H9 (cell line): Measurements from ENCODE around the gene ATG4D. TPM values are rescaled to one million over a fixed set of nuclear protein-coding genes. Genes with fewer than 3 reads are reported as not detected.

Experiments
- DNase-seq: peaks from one replicate; pipeline ENCODE4 v3.0.0-alpha.2; 2017
- H2AFZ ChIP-seq: one replicate; pipeline ENCODE4 v1.6.1; 2013; ENCODE audit warnings: mild to moderate bottlenecking, low read length, control low read depth, moderate library complexity
- H2AK5ac ChIP-seq: 2 replicates; pipeline ENCODE4 v1.6.1; 2013; ENCODE audit warnings: low read length, control low read depth, mixed read lengths; ENCODE audit not compliant: insufficient read length
- H2BK120ac ChIP-seq: one replicate; pipeline ENCODE4 v1.6.1; 2013; ENCODE audit warnings: low read depth, mild to moderate bottlenecking, low read length, control low read depth, inconsistent platforms; ENCODE audit not compliant: poor library complexity, severe bottlenecking
- H2BK12ac ChIP-seq: 2 replicates; pipeline ENCODE4 v1.6.1; 2013; ENCODE audit warnings: low read length, control low read depth, mixed read lengths, low read depth; ENCODE audit not compliant: insufficient read length
- H2BK15ac ChIP-seq: 2 replicates; pipeline ENCODE4 v1.6.1; 2013; ENCODE audit warnings: low read depth, low read length, control low read depth
- H2BK20ac ChIP-seq: one replicate; pipeline ENCODE4 v1.6.1; 2013; ENCODE audit warnings: low read depth, mild to moderate bottlenecking, low read length, control low read depth, inconsistent platforms; ENCODE audit not compliant: poor library complexity, severe bottlenecking
- H2BK5ac ChIP-seq: 2 replicates; pipeline ENCODE4 v1.6.1; 2013; ENCODE audit warnings: low read length, control low read depth, mixed read lengths; ENCODE audit not compliant: insufficient read length
- H3K14ac ChIP-seq: 2 replicates; pipeline ENCODE4 v1.6.1; 2013; ENCODE audit warnings: low read length, control low read depth; ENCODE audit not compliant: insufficient read depth
- H3K18ac ChIP-seq: 2 replicates; pipeline ENCODE4 v1.6.1; 2013; ENCODE audit warnings: low read depth, mild to moderate bottlenecking, mixed read lengths, low read length, control low read depth; ENCODE audit not compliant: insufficient read length
- H3K23ac ChIP-seq: 2 replicates; pipeline ENCODE4 v1.6.1; 2013; ENCODE audit warnings: low read length, control low read depth, mixed read lengths, low read depth; ENCODE audit not compliant: insufficient read length
- H3K23me2 ChIP-seq: 2 replicates; pipeline ENCODE4 v1.6.1; 2013; ENCODE audit warnings: low read depth, mild to moderate bottlenecking, mixed read lengths, low read length, control low read depth; ENCODE audit not compliant: insufficient read length, poor library complexity, severe bottlenecking
- H3K27ac ChIP-seq: 2 replicates; pipeline ENCODE4 v1.5.1; 2013; ENCODE audit warnings: low read length, control low read depth, mixed read lengths, low read depth; ENCODE audit not compliant: insufficient read length
- H3K27me3 ChIP-seq: 2 replicates; pipeline ENCODE4 v1.6.1; 2013; ENCODE audit warnings: low read length, control low read depth, inconsistent platforms; ENCODE audit not compliant: insufficient read depth
- H3K4ac ChIP-seq: 2 replicates; pipeline ENCODE4 v1.6.1; 2013; ENCODE audit warnings: low read depth, mild to moderate bottlenecking, control low read depth, inconsistent platforms, low read length, moderate library complexity
- H3K4me1 ChIP-seq: 2 replicates; pipeline ENCODE4 v1.6.1; 2013; ENCODE audit warnings: low read length, control low read depth, inconsistent platforms; ENCODE audit not compliant: insufficient read depth
- H3K4me2 ChIP-seq: 2 replicates; pipeline ENCODE4 v1.6.1; 2013; ENCODE audit warnings: low read length, control low read depth, mixed read lengths; ENCODE audit not compliant: insufficient read length, insufficient read depth
- H3K56ac ChIP-seq: 2 replicates; pipeline ENCODE4 v1.6.1; 2013; ENCODE audit warnings: low read depth, mild to moderate bottlenecking, mixed read lengths, low read length, control low read depth; ENCODE audit not compliant: insufficient read length
- H3K79me1 ChIP-seq: 2 replicates; pipeline ENCODE4 v1.6.1; 2013; ENCODE audit warnings: low read depth, mild to moderate bottlenecking, moderate library complexity, low read length, control low read depth, inconsistent platforms; ENCODE audit not compliant: insufficient read depth, poor library complexity, severe bottlenecking
- H3K79me2 ChIP-seq: 2 replicates; pipeline ENCODE4 v1.6.1; 2013; ENCODE audit warnings: low read length, control low read depth, inconsistent platforms; ENCODE audit not compliant: insufficient read depth
- H3K9ac ChIP-seq: 2 replicates; pipeline ENCODE4 v1.6.1; 2013; ENCODE audit warnings: low read length, control low read depth, mixed read lengths; ENCODE audit not compliant: insufficient read length; ENCODE audit errors: extremely low read depth
- H3K9me3 ChIP-seq: one replicate; pipeline ENCODE4 v1.6.1; 2013; ENCODE audit warnings: low read depth, low read length, inconsistent platforms; ENCODE audit not compliant: control insufficient read depth
- H3T11ph ChIP-seq: one replicate; pipeline ENCODE4 v1.6.1; 2013; ENCODE audit warnings: mild to moderate bottlenecking, low read length, control low read depth, inconsistent platforms
- H4K20me1 ChIP-seq: one replicate; pipeline ENCODE4 v1.6.1; 2013; ENCODE audit not compliant: control insufficient read depth, insufficient read length, insufficient read depth
- H4K5ac ChIP-seq: 2 replicates; pipeline ENCODE4 v1.6.1; 2013; ENCODE audit warnings: low read depth, mild to moderate bottlenecking, mixed read lengths, low read length, control low read depth; ENCODE audit not compliant: insufficient read length
- H4K8ac ChIP-seq: replicated peaks from 2 replicates; pipeline ENCODE4 v1.6.1; 2013; ENCODE audit warnings: low read length, control low read depth, mixed read lengths, low read depth; ENCODE audit not compliant: insufficient read length
- H4K91ac ChIP-seq: 2 replicates; pipeline ENCODE4 v1.6.1; 2013; ENCODE audit warnings: low read depth, mild to moderate bottlenecking, moderate library complexity, mixed read lengths, low read length, control low read depth; ENCODE audit not compliant: insufficient read length
- H3K27ac Mint-ChIP-seq, 3 experiments: 2 replicates in 2 of 3; 3 replicates in 1 of 3; pipeline ENCODE4 v1.8.0; 2020 to 2021; ENCODE audit warnings: mixed read lengths in 3 of 3, mild to moderate bottlenecking in 1 of 3, moderate library complexity in 1 of 3
- H3K27me3 Mint-ChIP-seq: 2 replicates; pipeline ENCODE4 v1.8.0; 2021; ENCODE audit warnings: low read depth, mild to moderate bottlenecking, moderate library complexity, mixed read lengths
- H3K36me3 Mint-ChIP-seq, 3 experiments: 2 replicates in 2 of 3; 3 replicates in 1 of 3; pipeline ENCODE4 v1.8.0; 2020 to 2021; ENCODE audit warnings: low read depth in 3 of 3, mixed read lengths in 3 of 3; ENCODE audit not compliant: insufficient read depth in 1 of 3
- H3K4me1 Mint-ChIP-seq, 2 experiments: 2 replicates each; pipeline ENCODE4 v1.8.0; 2020; ENCODE audit warnings: mixed read lengths in 2 of 2
- H3K4me3 Mint-ChIP-seq, 2 experiments: 2 replicates in 1 of 2; 3 replicates in 1 of 2; pipeline ENCODE4 v1.8.0; 2020 to 2021; ENCODE audit warnings: mild to moderate bottlenecking in 2 of 2, mixed read lengths in 2 of 2, moderate library complexity in 1 of 2
- H3K9me3 Mint-ChIP-seq, 2 experiments: 2 replicates in 1 of 2; 3 replicates in 1 of 2; pipeline ENCODE4 v1.8.0; 2020; ENCODE audit warnings: mild to moderate bottlenecking in 2 of 2, mixed read lengths in 2 of 2, moderate library complexity in 1 of 2
- CTCF ChIP-seq: fragments of 200-600 bp; sonication (generic); conservative IDR thresholded peaks from 3 replicates; pipeline ENCODE4 v1.8.0; 2021; ENCODE audit warnings: antibody characterized with exemption, mild to moderate bottlenecking
- WGBS: extraction: QIAGEN DNeasy Blood & Tissue Kit; methylation state at CpG from one replicate; pipeline ENCODE4 v1.1.7; 2013; ENCODE audit warnings: missing lambda C conversion rate, low lambda C conversion rate, mixed read lengths; ENCODE audit not compliant: insufficient read length; ENCODE audit errors: extremely low coverage; 5-methylcytosine and 5-hydroxymethylcytosine counted together
- total RNA-seq: library from RNA; stranded (reverse); gene quantifications from 2 replicates; pipeline ENCODE4 v1.2.1, GENCODE V29; 2021

Gene ATG4D
- total RNA-seq, 1 experiment from 2014 or later: 55.8 TPM

- no peak overlapping the region for H3K27ac ChIP-seq
- Mint-ChIP-seq H3K27me3 (peaks cover 20% of the 10 kb centered on the region), H3K27ac (no peak overlapping the region; a peak in 1 of 7 replicates), H3K4me3 (no peak overlapping the region), H3K4me1 (peaks cover 16 to 22% of the 10 kb centered on the region in 2 experiments), H3K9me3 (no peaks in the 10 kb centered on the region), H3K36me3 (no peaks in the 10 kb centered on the region)
- H4K20me1 ChIP-seq: no peaks in the 10 kb centered on the region
- H3K14ac ChIP-seq: no peak overlapping the region
- H2BK12ac ChIP-seq: no peak overlapping the region
- no peak overlapping the region for H3T11ph ChIP-seq
- no peaks in the 10 kb centered on the region for H3K79me1 ChIP-seq
- no peak overlapping the region for H4K8ac ChIP-seq
- H3K23ac ChIP-seq: no peak overlapping the region
- H3K4me2 ChIP-seq: no peak overlapping the region
- H2AFZ ChIP-seq: no peak overlapping the region
- H3K9me3 ChIP-seq: no peaks in the 10 kb centered on the region
- H2BK5ac ChIP-seq: no peak overlapping the region
- H3K9ac ChIP-seq: no peak overlapping the region
- no peak overlapping the region for H2BK15ac ChIP-seq
- no CpG with 5 or more reads among the region's 13 CpGs for WGBS
- H3K18ac ChIP-seq: no peak overlapping the region
- H3K79me2 ChIP-seq: no peaks in the 10 kb centered on the region
- no peak overlapping the region for H3K4ac ChIP-seq
- no peak overlapping the region for H4K5ac ChIP-seq
- no peak overlapping the region for H2AK5ac ChIP-seq
- TF ChIP-seq CTCF: no peak
- no peak for DNase-seq
- H3K23me2 ChIP-seq: peaks cover 12% of the 10 kb centered on the region
- no peak overlapping the region for H3K56ac ChIP-seq
- H2BK20ac ChIP-seq: no peak overlapping the region
- no peak overlapping the region for H4K91ac ChIP-seq
- no peaks in the 10 kb centered on the region; the same call in 1 of the 2 replicates for H3K27me3 ChIP-seq
- no peaks in the 10 kb centered on the region; the same call in 1 of the 2 replicates for H3K4me1 ChIP-seq
- no peak overlapping the region for H2BK120ac ChIP-seq
Measured at GRCh38 chr19:10521461-10522171, 22.1 kb upstream of the ATG4D start.
